Spleen (tissue), 3 donors: ENCODE measurements around the gene DHRS7.

Source experiments
- POLR2A ChIP-seq, 3 donors: fragments of 450-650 bp; IDR thresholded peaks; one replicate each; pipeline ENCODE4 v1.5.1; 2017; ENCODE audit warnings: antibody characterized with exemption in 3 of 3, mild to moderate bottlenecking in 1 of 3
- POLR2AphosphoS5 ChIP-seq, 3 donors: sonication (generic); formaldehyde crosslinking; IDR thresholded peaks; one replicate each; pipeline ENCODE4 v1.5.1; 2017; ENCODE audit warnings: antibody characterized with exemption in 3 of 3

GRCh38 chr14:60114881-60115280, 50.3 kb downstream of the DHRS7 start:
- TF ChIP-seq POLR2AphosphoS5 (IDR thresholded peaks at IDR 0.05) (no peak), POLR2A (IDR thresholded peaks at IDR 0.05) (no peak)
